Limb (tissue), 2 donors: ENCODE measurements around the gene CACNA2D4.
A peak's percentile ranks its signal among the peaks of the same experiment; 100 is the strongest.

Experiments
- DNase-seq, 2 donors: peaks; one replicate each; pipeline ENCODE4 v3.0.0-alpha.2; 2016; ENCODE audit errors: extremely low spot score in 2 of 2

CACNA2D4 gene

GRCh38 chr12:1801303-1801975, 117.0 kb downstream of the CACNA2D4 start:
- DNase-seq: no peak

- DNase-seq: peak in 1 of 2 donors; percentile 60
These were observed 117.8 kb downstream of the CACNA2D4 start for GRCh38 chr12:1800401-1801302.

GRCh38 chr12:1799882-1800400, 118.5 kb downstream of the CACNA2D4 start:
- DNase-seq: no peak

- no peak for DNase-seq
These were observed 119.2 kb downstream of the CACNA2D4 start for GRCh38 chr12:1799051-1799881.

- DNase-seq: no peak
These were observed 119.8 kb downstream of the CACNA2D4 start for GRCh38 chr12:1798641-1799020.

GRCh38 chr12:1797991-1798640, 120.3 kb downstream of the CACNA2D4 start:
- no peak for DNase-seq

- DNase-seq: peak in 1 of 2 donors; percentile 64
These were observed 121.2 kb downstream of the CACNA2D4 start for GRCh38 chr12:1797011-1797901.

- peak in 1 of 2 donors; percentile 58 for DNase-seq
These were observed 121.9 kb downstream of the CACNA2D4 start for GRCh38 chr12:1796515-1797010.

GRCh38 chr12:1795785-1796514, 122.5 kb downstream of the CACNA2D4 start:
- peak; percentile 88 to 92 for DNase-seq

- no peak for DNase-seq
These were observed 123.1 kb downstream of the CACNA2D4 start for GRCh38 chr12:1795221-1795784.

GRCh38 chr12:1794440-1795090, 123.9 kb downstream of the CACNA2D4 start:
- DNase-seq: no peak

- no peak for DNase-seq
These were observed 124.8 kb downstream of the CACNA2D4 start for GRCh38 chr12:1793426-1794210.

GRCh38 chr12:1792406-1792805, 126.0 kb downstream of the CACNA2D4 start:
- no peak for DNase-seq

- DNase-seq: peak; percentile 66 to 69
These were observed 127.2 kb downstream of the CACNA2D4 start for GRCh38 chr12:1791104-1791841.

GRCh38 chr12:1790444-1790843, 128.0 kb downstream of the CACNA2D4 start:
- DNase-seq: no peak

- no peak for DNase-seq
These were observed 130.7 kb downstream of the CACNA2D4 start for GRCh38 chr12:1787714-1788113.

GRCh38 chr12:1782215-1782614, 136.2 kb downstream of the CACNA2D4 start:
- DNase-seq: no peak
